ENCODE measurements around the gene TLDC2.
"Not testable (repeated sequence)": the region's sequence is repeated elsewhere in the genome, so short reads cannot be mapped to it uniquely, and the experiment has no call there.

TLDC2 gene

GRCh38 chr20:36839150-36839549 lies 36.8 kb upstream of the TLDC2 start:
- H3K27me3 ChIP-seq (ENCODE audit: control insufficient read depth, insufficient read depth, low read length): no peaks in the 10 kb centered on the region
- no peaks in the 10 kb centered on the region for H3K9me3 ChIP-seq (ENCODE audit: control insufficient read depth, insufficient read depth, low read length)
- H3K4me1 ChIP-seq (ENCODE audit: control insufficient read depth, insufficient read depth, low read length): peaks cover 10% of the 10 kb centered on the region
- H3K4me3 ChIP-seq (ENCODE audit: low read depth, low read length): no peak overlapping the region
- H3K36me3 ChIP-seq (ENCODE audit: control insufficient read depth, insufficient read depth, low read length): no peaks in the 10 kb centered on the region
- no peak overlapping the region for H3K9ac ChIP-seq (ENCODE audit: low read depth, low read length)

- not testable (repeated sequence) for H3K9me3 ChIP-seq (ENCODE audit: control insufficient read depth, insufficient read depth, low read length); H3K9ac ChIP-seq (ENCODE audit: low read depth, low read length); H3K36me3 ChIP-seq (ENCODE audit: control insufficient read depth, insufficient read depth, low read length); H3K27me3 ChIP-seq (ENCODE audit: control insufficient read depth, insufficient read depth, low read length); H3K4me3 ChIP-seq (ENCODE audit: low read depth, low read length)
- H3K4me1 ChIP-seq (ENCODE audit: control insufficient read depth, insufficient read depth, low read length): peaks cover 10% of the 10 kb centered on the region
Observed at GRCh38 chr20:36841030-36841429, 34.9 kb upstream of the TLDC2 start.

GRCh38 chr20:36845288-36845971 lies 30.5 kb upstream of the TLDC2 start:
- Histone ChIP-seq H3K4me1 (ENCODE audit: control insufficient read depth, insufficient read depth, low read length) (peaks cover 13% of the 10 kb centered on the region), H3K27me3 (ENCODE audit: control insufficient read depth, insufficient read depth, low read length) (no peaks in the 10 kb centered on the region), H3K9ac (ENCODE audit: low read depth, low read length) (no peak overlapping the region), H3K9me3 (ENCODE audit: control insufficient read depth, insufficient read depth, low read length) (no peaks in the 10 kb centered on the region), H3K4me3 (ENCODE audit: low read depth, low read length) (no peak overlapping the region), H3K36me3 (ENCODE audit: control insufficient read depth, insufficient read depth, low read length) (no peaks in the 10 kb centered on the region)

GRCh38 chr20:36847009-36847709 lies 28.8 kb upstream of the TLDC2 start:
- peaks cover 3% of the 10 kb centered on the region for H3K36me3 ChIP-seq (ENCODE audit: control insufficient read depth, insufficient read depth, low read length)
- no peaks in the 10 kb centered on the region for H3K27me3 ChIP-seq (ENCODE audit: control insufficient read depth, insufficient read depth, low read length)
- peaks cover 7% of the 10 kb centered on the region for H3K4me1 ChIP-seq (ENCODE audit: control insufficient read depth, insufficient read depth, low read length)
- no peak overlapping the region for H3K4me3 ChIP-seq (ENCODE audit: low read depth, low read length)
- H3K9ac ChIP-seq (ENCODE audit: low read depth, low read length): no peak overlapping the region
- no peaks in the 10 kb centered on the region for H3K9me3 ChIP-seq (ENCODE audit: control insufficient read depth, insufficient read depth, low read length)

GRCh38 chr20:36847710-36848040 lies 28.3 kb upstream of the TLDC2 start:
- H3K27me3 ChIP-seq (ENCODE audit: control insufficient read depth, insufficient read depth, low read length): no peaks in the 10 kb centered on the region
- peaks cover 7% of the 10 kb centered on the region for H3K4me1 ChIP-seq (ENCODE audit: control insufficient read depth, insufficient read depth, low read length)
- no peak overlapping the region for H3K4me3 ChIP-seq (ENCODE audit: low read depth, low read length)
- H3K9ac ChIP-seq (ENCODE audit: low read depth, low read length): no peak overlapping the region
- H3K9me3 ChIP-seq (ENCODE audit: control insufficient read depth, insufficient read depth, low read length): no peaks in the 10 kb centered on the region
- peaks cover 4% of the 10 kb centered on the region for H3K36me3 ChIP-seq (ENCODE audit: control insufficient read depth, insufficient read depth, low read length)

GRCh38 chr20:36848078-36848660 lies 27.8 kb upstream of the TLDC2 start:
- no peaks in the 10 kb centered on the region for H3K27me3 ChIP-seq (ENCODE audit: control insufficient read depth, insufficient read depth, low read length)
- peaks cover 4% of the 10 kb centered on the region for H3K36me3 ChIP-seq (ENCODE audit: control insufficient read depth, insufficient read depth, low read length)
- no peaks in the 10 kb centered on the region for H3K9me3 ChIP-seq (ENCODE audit: control insufficient read depth, insufficient read depth, low read length)
- no peak overlapping the region for H3K9ac ChIP-seq (ENCODE audit: low read depth, low read length)
- no peak overlapping the region for H3K4me3 ChIP-seq (ENCODE audit: low read depth, low read length)
- peaks cover 3% of the 10 kb centered on the region for H3K4me1 ChIP-seq (ENCODE audit: control insufficient read depth, insufficient read depth, low read length)

- H3K9ac ChIP-seq (ENCODE audit: low read depth, low read length): no peak overlapping the region
- H3K4me3 ChIP-seq (ENCODE audit: low read depth, low read length): no peak overlapping the region
- no peaks in the 10 kb centered on the region for H3K9me3 ChIP-seq (ENCODE audit: control insufficient read depth, insufficient read depth, low read length)
- peaks cover 4% of the 10 kb centered on the region for H3K36me3 ChIP-seq (ENCODE audit: control insufficient read depth, insufficient read depth, low read length)
- H3K4me1 ChIP-seq (ENCODE audit: control insufficient read depth, insufficient read depth, low read length): peaks cover 3% of the 10 kb centered on the region
- no peaks in the 10 kb centered on the region for H3K27me3 ChIP-seq (ENCODE audit: control insufficient read depth, insufficient read depth, low read length)
Observed at GRCh38 chr20:36848677-36849076, 27.3 kb upstream of the TLDC2 start.

GRCh38 chr20:36849333-36850065 lies 26.4 kb upstream of the TLDC2 start:
- Histone ChIP-seq H3K4me3 (ENCODE audit: low read depth, low read length) (no peak overlapping the region), H3K4me1 (ENCODE audit: control insufficient read depth, insufficient read depth, low read length) (peaks cover 9% of the 10 kb centered on the region), H3K27me3 (ENCODE audit: control insufficient read depth, insufficient read depth, low read length) (no peaks in the 10 kb centered on the region), H3K9me3 (ENCODE audit: control insufficient read depth, insufficient read depth, low read length) (no peaks in the 10 kb centered on the region), H3K36me3 (ENCODE audit: control insufficient read depth, insufficient read depth, low read length) (peaks cover 4% of the 10 kb centered on the region), H3K9ac (ENCODE audit: low read depth, low read length) (no peak overlapping the region)

- Histone ChIP-seq H3K4me3 (ENCODE audit: low read depth, low read length) (no peak overlapping the region), H3K9me3 (ENCODE audit: control insufficient read depth, insufficient read depth, low read length) (no peaks in the 10 kb centered on the region), H3K36me3 (ENCODE audit: control insufficient read depth, insufficient read depth, low read length) (peaks cover 4% of the 10 kb centered on the region), H3K4me1 (ENCODE audit: control insufficient read depth, insufficient read depth, low read length) (peaks cover 18% of the 10 kb centered on the region), H3K9ac (ENCODE audit: low read depth, low read length) (no peak overlapping the region), H3K27me3 (ENCODE audit: control insufficient read depth, insufficient read depth, low read length) (no peaks in the 10 kb centered on the region)
Observed at GRCh38 chr20:36850759-36851158, 25.2 kb upstream of the TLDC2 start.

GRCh38 chr20:36851490-36851889 lies 24.4 kb upstream of the TLDC2 start:
- peaks cover 4% of the 10 kb centered on the region for H3K36me3 ChIP-seq (ENCODE audit: control insufficient read depth, insufficient read depth, low read length)
- no peak overlapping the region for H3K4me3 ChIP-seq (ENCODE audit: low read depth, low read length)
- H3K9me3 ChIP-seq (ENCODE audit: control insufficient read depth, insufficient read depth, low read length): no peaks in the 10 kb centered on the region
- no peak overlapping the region for H3K9ac ChIP-seq (ENCODE audit: low read depth, low read length)
- peaks cover 20% of the 10 kb centered on the region for H3K4me1 ChIP-seq (ENCODE audit: control insufficient read depth, insufficient read depth, low read length)
- H3K27me3 ChIP-seq (ENCODE audit: control insufficient read depth, insufficient read depth, low read length): no peaks in the 10 kb centered on the region

GRCh38 chr20:36852187-36852586 lies 23.8 kb upstream of the TLDC2 start:
- Histone ChIP-seq H3K4me1 (ENCODE audit: control insufficient read depth, insufficient read depth, low read length) (peaks cover 20% of the 10 kb centered on the region), H3K36me3 (ENCODE audit: control insufficient read depth, insufficient read depth, low read length) (peaks cover 4% of the 10 kb centered on the region), H3K9ac (ENCODE audit: low read depth, low read length) (no peak overlapping the region), H3K4me3 (ENCODE audit: low read depth, low read length) (no peak overlapping the region), H3K9me3 (ENCODE audit: control insufficient read depth, insufficient read depth, low read length) (no peaks in the 10 kb centered on the region), H3K27me3 (ENCODE audit: control insufficient read depth, insufficient read depth, low read length) (no peaks in the 10 kb centered on the region)
